K562 (cell line): ENCODE data around the gene OTOGL. TPM values are rescaled to one million over a fixed set of nuclear protein-coding genes. Genes with fewer than 3 reads are reported as not detected.

Source experiments
- ATAC-seq: fragments of 200-7000 bp; cut with Tn5 transposase; 3 replicates; pipeline ENCODE4 v1.9.1; 2020; ENCODE audit warnings: moderate library complexity
- BruUV-seq: library from RNA; stranded (reverse); fragments of 400-500 nt; replicated peaks from 2 replicates; lab custom pipeline; 2021; lab: Mats Ljungman, UMichigan
- CTCF ChIA-PET: fragments of 300-600 bp; formaldehyde crosslinking; extraction: SDS; loops from one replicate; lab custom pipeline; 2021; ENCODE audit warnings: low intra/inter-chr PET ratio; lab: Yijun Ruan, JAX
- POLR2A ChIA-PET: fragments of 300-600, 350-650 bp; sonication (Branson Sonifier 250); formaldehyde crosslinking; extraction: SDS; loops from one replicate; lab custom pipeline; 2021; ENCODE audit warnings: antibody characterized with exemption, inconsistent platforms; lab: Yijun Ruan, JAX
- DNase-seq, 4 experiments: peaks; one replicate each; pipeline versions ENCODE4 v3.0.0 to v3.0.0-alpha.2; 2011 to 2018; ENCODE audit warnings: low spot score in 3 of 4, mixed read lengths in 3 of 4; ENCODE audit errors: extremely low read depth in 1 of 4
- FAIRE-seq: peaks from 2 replicates; lab custom pipeline; 2011; peaks lifted over from hg19 to GRCh38; lab: Jason Lieb, UNC
- H2AFZ ChIP-seq: 2 replicates; pipeline ENCODE4 v1.6.0; 2011; ENCODE audit warnings: low read depth, low read length, control low read depth, inconsistent platforms
- H3K27ac ChIP-seq: fragments of 200-600 bp; 3 replicates; pipeline ENCODE4 v1.8.0; 2011; ENCODE audit warnings: low read depth, mild to moderate bottlenecking, control low read depth, inconsistent platforms, low read length, moderate library complexity, mixed read lengths; ENCODE audit errors: extremely low read depth
- H3K27me3 ChIP-seq, 2 experiments: fragments of 300-600 bp in 1 of 2; 2 replicates in 1 of 2; 3 replicates in 1 of 2; pipeline versions ENCODE4 v1.6.0 to v1.8.0; 2011; ENCODE audit warnings: inconsistent platforms in 2 of 2, low read length in 2 of 2, mild to moderate bottlenecking in 1 of 2, mixed read lengths in 1 of 2, moderate library complexity in 1 of 2; ENCODE audit not compliant: control insufficient read depth in 2 of 2, insufficient read depth in 2 of 2
- H3K36me3 ChIP-seq: fragments of 300-600 bp; 3 replicates; pipeline ENCODE4 v1.8.0; 2011; ENCODE audit warnings: mild to moderate bottlenecking, low read length, inconsistent platforms; ENCODE audit not compliant: control insufficient read depth, insufficient read depth
- H3K4me1 ChIP-seq, 2 experiments: fragments of 200-600 bp in 1 of 2; replicated peaks in 1 of 2; 2 replicates in 1 of 2; 3 replicates in 1 of 2; pipeline versions ENCODE4 v1.5.1 to v1.8.0; 2011; ENCODE audit warnings: inconsistent platforms in 2 of 2, low read length in 2 of 2, mild to moderate bottlenecking in 1 of 2, mixed read lengths in 1 of 2, moderate library complexity in 1 of 2; ENCODE audit not compliant: control insufficient read depth in 2 of 2, insufficient read depth in 2 of 2
- H3K4me2 ChIP-seq: 2 replicates; pipeline ENCODE4 v1.6.1; 2011; ENCODE audit warnings: low read length, control low read depth, inconsistent platforms, mixed read lengths; ENCODE audit not compliant: insufficient read depth
- H3K4me3 ChIP-seq: fragments of 200-600 bp; sonication (generic), shearing (Covaris generic); 2 replicates; pipeline ENCODE4 v1.5.1; 2016; ENCODE audit warnings: control low read depth, inconsistent platforms
- H3K79me2 ChIP-seq: fragments of 200-600 bp; 3 replicates; pipeline ENCODE4 v1.8.0; 2011; ENCODE audit warnings: low read length, inconsistent platforms; ENCODE audit not compliant: control insufficient read depth, insufficient read depth
- H3K9ac ChIP-seq, 2 experiments: 2 replicates each; pipeline versions ENCODE4 v1.6.0 to v1.6.1; 2011; ENCODE audit warnings: low read depth in 2 of 2, low read length in 2 of 2, control low read depth in 1 of 2, inconsistent platforms in 1 of 2, mild to moderate bottlenecking in 1 of 2, mixed read lengths in 1 of 2; ENCODE audit not compliant: insufficient read depth in 1 of 2
- H3K9me1 ChIP-seq: one replicate; pipeline ENCODE4 v1.6.0; 2011; ENCODE audit warnings: inconsistent platforms, mild to moderate bottlenecking, low read length, moderate library complexity; ENCODE audit not compliant: control insufficient read depth, insufficient read depth
- H3K9me3 ChIP-seq: replicated peaks from 2 replicates; pipeline ENCODE4 v1.5.1; 2011; ENCODE audit warnings: low read depth, low read length, inconsistent platforms; ENCODE audit not compliant: control insufficient read depth, insufficient read depth
- H4K20me1 ChIP-seq: replicated peaks from 2 replicates; pipeline ENCODE4 v1.6.1; 2011; ENCODE audit warnings: low read length, inconsistent platforms, mixed read lengths; ENCODE audit not compliant: control insufficient read depth, insufficient read depth
- CHD1 ChIP-seq: fragments of 200-600 bp; sonication (generic); IDR thresholded peaks from one replicate; pipeline ENCODE4 v1.6.1; 2012; ENCODE audit warnings: mild to moderate bottlenecking, moderate library complexity, low read length, inconsistent platforms
- COPS2 ChIP-seq: fragments of 450-650 bp; conservative IDR thresholded peaks from 2 replicates; pipeline ENCODE4 v1.6.1; 2016; ENCODE audit warnings: mild to moderate bottlenecking, moderate library complexity
- CREB5 ChIP-seq: fragments of 250-450 bp; sonication (Bioruptor Pico); IDR thresholded peaks from 2 replicates; pipeline ENCODE4 v1.5.0; 2020; ENCODE audit warnings: mild to moderate bottlenecking
- CREBBP ChIP-seq: IDR thresholded peaks from one replicate; pipeline ENCODE4 v1.6.1; 2012; ENCODE audit warnings: low read depth, mild to moderate bottlenecking, control low read depth, inconsistent platforms, low read length
- HBP1 ChIP-seq: fragments of 450-650 bp; formaldehyde crosslinking; IDR thresholded peaks from 2 replicates; pipeline ENCODE4 v1.4.0; 2022; ENCODE audit warnings: missing genetic modification characterization
- HDAC2 ChIP-seq: fragments of 450-650 bp; IDR thresholded peaks from 2 replicates; pipeline ENCODE4 v1.6.1; 2016; ENCODE audit warnings: mild to moderate bottlenecking
- KLF1 ChIP-seq: fragments of 450-650 bp; IDR thresholded peaks from 2 replicates; pipeline ENCODE4 v1.6.1; 2016; ENCODE audit warnings: missing genetic modification characterization, missing compliant biosample characterization
- LEF1 ChIP-seq: fragments of 450-650 bp; IDR thresholded peaks from 2 replicates; pipeline ENCODE4 v1.6.1; 2016; ENCODE audit warnings: mild to moderate bottlenecking
- MIER1 ChIP-seq: fragments of 450-650 bp; IDR thresholded peaks from 2 replicates; pipeline ENCODE4 v1.6.1; 2016; ENCODE audit warnings: antibody characterized with exemption, mild to moderate bottlenecking, low read depth
- PHF21A ChIP-seq: fragments of 450-650 bp; IDR thresholded peaks from 2 replicates; pipeline ENCODE4 v1.6.1; 2017; ENCODE audit warnings: low read depth, borderline replicate concordance
- PURB ChIP-seq: sonication (generic); formaldehyde crosslinking; IDR thresholded peaks from 2 replicates; pipeline ENCODE4 v1.9.0; 2021; ENCODE audit warnings: low read depth, mild to moderate bottlenecking, missing genetic modification reagents
- SAP30 ChIP-seq: fragments of 200-600 bp; sonication (generic); IDR thresholded peaks from 2 replicates; pipeline ENCODE4 v1.6.1; 2012; ENCODE audit warnings: borderline replicate concordance, low read depth, mild to moderate bottlenecking, moderate library complexity, low read length, control low read depth, inconsistent platforms; ENCODE audit not compliant: insufficient read depth, poor library complexity, severe bottlenecking
- SREBF2 ChIP-seq: sonication (generic); formaldehyde crosslinking; IDR thresholded peaks from 2 replicates; pipeline ENCODE4 v1.4.0; 2020; ENCODE audit warnings: mild to moderate bottlenecking, missing genetic modification reagents
- STAT5A ChIP-seq: IDR thresholded peaks from 2 replicates; pipeline ENCODE4 v1.6.1; 2012; ENCODE audit warnings: low read length, inconsistent platforms, borderline replicate concordance
- TCF7 ChIP-seq: sonication (generic); IDR thresholded peaks from 2 replicates; pipeline ENCODE4 v1.6.1; 2016; ENCODE audit warnings: antibody characterized with exemption, borderline replicate concordance
- TFAM ChIP-seq: fragments of 250-450 bp; sonication (Bioruptor Pico); conservative IDR thresholded peaks from 2 replicates; pipeline ENCODE4 v1.5.0; 2021; ENCODE audit warnings: mild to moderate bottlenecking, moderate library complexity
- XRCC4 ChIP-seq: IDR thresholded peaks from one replicate; pipeline ENCODE4 v1.6.1; 2011; ENCODE audit not compliant: insufficient read depth, insufficient read length; ENCODE audit errors: extremely low read depth
- ZEB2 ChIP-seq: fragments of 450-650 bp; IDR thresholded peaks from 2 replicates; pipeline ENCODE4 v1.6.1; 2016
- in situ Hi-C: fragments of 300-500 bp; cut with MboI; formaldehyde crosslinking; loops from 4 replicates; pipeline ENCODE4 v1.15.0; 2018; ENCODE audit warnings: inconsistent platforms, mixed read lengths
- intact Hi-C: fragments of 100-400 bp; cut with micrococcal nuclease; formaldehyde crosslinking; loops from 2 replicates; pipeline ENCODE4 v1.14.2; 2022
- polyA plus RNA-seq, 8 experiments: library from polyadenylated mRNA; depleted of rRNA in 4 of 8; stranded (reverse) in 5 of 8; unstranded in 3 of 8; fragments of >200 nt; fragmentation: Nextera tagmentation in 2 of 8; fragmentation: Illumina TruSeq in 1 of 8; extraction: Ambion mirVana in 2 of 8; extraction: Trizol in 1 of 8; gene quantifications; 2 replicates each; pipeline versions ENCODE4 v1.2.1 to v1.2.3, GENCODE V29; 2011 to 2014; ENCODE audit warnings: inconsistent platforms in 1 of 8, missing spikeins in 1 of 8
- total RNA-seq, 7 experiments: library from RNA; depleted of rRNA in 6 of 7; stranded (reverse); fragments of >200 nt in 6 of 7; fragmentation: Illumina TruSeq in 2 of 7; extraction: Trizol in 2 of 7; gene quantifications; 2 replicates each; pipeline versions ENCODE4 v1.2.1 to v1.2.3, GENCODE V29; 2011 to 2021; ENCODE audit warnings: low replicate concordance in 1 of 7

The OTOGL gene
- total and polyA plus RNA-seq, 9 of the 15 experiments (the other 6 are each of a cell fraction or from before 2014, with no cell fraction given), result 0.02 to 0.03 TPM; not detected in 7

GRCh38 chr12:80271780-80272179 is 172.4 kb downstream of the OTOGL start:
- Histone ChIP-seq H3K4me3 (no peak overlapping the region), H4K20me1 (no peaks in the 10 kb centered on the region), H3K4me1 (no peaks in the 10 kb centered on the region), H3K27me3 (no peaks in the 10 kb centered on the region), H2AFZ (no peak overlapping the region), H3K9me3 (no peaks in the 10 kb centered on the region), H3K4me2 (no peak overlapping the region), H3K27ac (no peak overlapping the region), H3K79me2 (no peaks in the 10 kb centered on the region), H3K9me1 (no peaks in the 10 kb centered on the region), H3K9ac (no peak overlapping the region), H3K36me3 (no peaks in the 10 kb centered on the region)
- ATAC-seq (no peak), FAIRE-seq (no peak), DNase-seq (no peak)
- no peak for TF ChIP-seq SAP30
- TF ChIP-seq COPS2, result no peak
- no peak for TF ChIP-seq STAT5A
- no peak for TF ChIP-seq CREB5
- no peak for TF ChIP-seq ZEB2
- TF ChIP-seq SREBF2, result no peak
- no peak for TF ChIP-seq CHD1
- no peak for TF ChIP-seq TFAM (CRISPR knock-in tag)
- TF ChIP-seq HDAC2, result no peak
- no peak for TF ChIP-seq HBP1
- TF ChIP-seq PURB (CRISPR knock-in tag), result no peak
- no peak for TF ChIP-seq LEF1
- TF ChIP-seq MIER1, result no peak
- no peak for TF ChIP-seq TCF7
- no peak for TF ChIP-seq PHF21A
- no peak for TF ChIP-seq XRCC4
- no peak for TF ChIP-seq KLF1
- no peak for TF ChIP-seq CREBBP
- in situ Hi-C loops, result no loop called here
- no TSS peak for BruUV-seq
- intact Hi-C loops, result loop anchor here (5.0 kb wide), 1 partner anchor 714 kb away; no protein-coding TSS in a partner anchor
- ChIA-PET CTCF (no interaction called here), POLR2A (no interaction called here)
